Keratinocyte (primary cell): ENCODE results near the gene RTP5. TPM values are rescaled to one million over a fixed set of nuclear protein-coding genes. Genes with fewer than 3 reads are reported as not detected.
"Not testable (repeated sequence)": the region's sequence is repeated elsewhere in the genome, so short reads cannot be mapped to it uniquely, and the experiment has no call there.

Source experiments
- DNase-seq: peaks from one replicate; pipeline ENCODE4 v3.0.0-alpha.2; 2011; ENCODE audit warnings: low read depth, missing footprints, low spot score
- FAIRE-seq: peaks from 2 replicates; lab custom pipeline; 2011; peaks lifted over from hg19 to GRCh38; lab: Jason Lieb, UNC
- H2AFZ ChIP-seq: 2 replicates; pipeline ENCODE4 v1.6.0; 2012; ENCODE audit warnings: low read length, control low read depth, inconsistent platforms; ENCODE audit not compliant: control insufficient read depth
- H3K27ac ChIP-seq: 2 replicates; pipeline ENCODE4 v1.5.1; 2011; ENCODE audit warnings: low read length; ENCODE audit not compliant: control insufficient read depth, insufficient read depth
- H3K27me3 ChIP-seq: 3 replicates; pipeline ENCODE4 v1.6.0; 2011; ENCODE audit warnings: low read length; ENCODE audit not compliant: control insufficient read depth, insufficient read depth; ENCODE audit errors: extremely low read depth
- H3K36me3 ChIP-seq, 2 experiments: 2 replicates in 1 of 2; 3 replicates in 1 of 2; pipeline ENCODE4 v1.5.1; 2011; ENCODE audit warnings: low read length in 2 of 2, mild to moderate bottlenecking in 1 of 2; ENCODE audit not compliant: control insufficient read depth in 2 of 2, insufficient read depth in 2 of 2; ENCODE audit errors: extremely low read depth in 1 of 2
- H3K4me1 ChIP-seq: 3 replicates; pipeline ENCODE4 v1.5.1; 2011; ENCODE audit warnings: low read length; ENCODE audit not compliant: control insufficient read depth, insufficient read depth; ENCODE audit errors: extremely low read depth
- H3K4me2 ChIP-seq: 3 replicates; pipeline ENCODE4 v1.6.0; 2011; ENCODE audit warnings: low read depth, low read length; ENCODE audit not compliant: control insufficient read depth, insufficient read depth; ENCODE audit errors: extremely low read depth
- H3K4me3 ChIP-seq, 3 experiments: fragments of 200-600 bp in 1 of 3; sonication (generic) in 1 of 3; 2 replicates in 2 of 3; 3 replicates in 1 of 3; pipeline ENCODE4 v1.5.1; 2011 to 2016; ENCODE audit warnings: low read length in 3 of 3, mild to moderate bottlenecking in 3 of 3, control low read depth in 2 of 3, inconsistent platforms in 1 of 3, low read depth in 1 of 3, mixed read lengths in 1 of 3, mixed run types in 1 of 3, moderate library complexity in 1 of 3; ENCODE audit not compliant: control insufficient read depth in 2 of 3, insufficient read depth in 2 of 3; ENCODE audit errors: extremely low read depth in 1 of 3
- H3K79me2 ChIP-seq: 2 replicates; pipeline ENCODE4 v1.6.0; 2012; ENCODE audit warnings: low read length; ENCODE audit not compliant: control insufficient read depth, insufficient read depth
- H3K9ac ChIP-seq: 3 replicates; pipeline ENCODE4 v1.6.0; 2011; ENCODE audit warnings: low read length; ENCODE audit not compliant: control insufficient read depth, insufficient read depth; ENCODE audit errors: extremely low read depth
- H3K9me1 ChIP-seq: 3 replicates; pipeline ENCODE4 v1.6.0; 2011; ENCODE audit warnings: low read length; ENCODE audit not compliant: control insufficient read depth, insufficient read depth; ENCODE audit errors: extremely low read depth
- H3K9me3 ChIP-seq: 2 replicates; pipeline ENCODE4 v1.5.1; 2012; ENCODE audit warnings: low read depth, low read length; ENCODE audit not compliant: control insufficient read depth
- H4K20me1 ChIP-seq: 3 replicates; pipeline ENCODE4 v1.6.0; 2011; ENCODE audit warnings: low read length; ENCODE audit not compliant: control insufficient read depth, insufficient read depth; ENCODE audit errors: extremely low read depth
- CTCF ChIP-seq, 3 experiments: IDR thresholded peaks in 1 of 3; conservative IDR thresholded peaks in 1 of 3; optimal IDR thresholded peaks in 1 of 3; 2 replicates in 2 of 3; 3 replicates in 1 of 3; pipeline versions ENCODE3 to v1.5.1; 2011; ENCODE audit warnings: low read length in 3 of 3, mild to moderate bottlenecking in 3 of 3, moderate library complexity in 2 of 3, control low read depth in 1 of 3, inconsistent platforms in 1 of 3; ENCODE audit not compliant: insufficient read depth in 2 of 3; ENCODE audit errors: extremely low read depth in 1 of 3
- EZH2 ChIP-seq: IDR thresholded peaks from one replicate; pipeline ENCODE4 v1.6.1; 2012; ENCODE audit warnings: inconsistent platforms, mild to moderate bottlenecking, low read length, moderate library complexity
- dilution Hi-C: fragments of 300-500 bp; cut with MboI; formaldehyde crosslinking; loops from one replicate; pipeline ENCODE4 v1.7.0; 2020; ENCODE audit warnings: low sequenced_read_pairs; ENCODE audit not compliant: extremely low pct_ligation_motif_present
- polyA plus RNA-seq, 5 experiments: library from polyadenylated mRNA; depleted of rRNA in 3 of 5; stranded (reverse) in 3 of 5; stranded (forward) in 1 of 5; unstranded in 1 of 5; fragments of >200 nt; gene quantifications; 1 replicate in 1 of 5; 2 replicates in 3 of 5; 3 replicates in 1 of 5; pipeline versions ENCODE4 v1.2.1 to v1.2.3, GENCODE V29; 2011 to 2012; ENCODE audit warnings: missing spikeins in 2 of 5, low read depth in 1 of 5, low replicate concordance in 1 of 5

The RTP5 gene
- polyA plus RNA-seq, 1 donor (not counting 4 experiments of a cell fraction or from before 2014, with no cell fraction given): not detected

GRCh38 chr2:241904791-241905710 lies 35.5 kb downstream of the RTP5 start:
- Histone ChIP-seq H3K9me1 (no peaks in the 10 kb centered on the region), H3K27ac (no peak overlapping the region), H3K4me2 (no peak overlapping the region), H4K20me1 (no peaks in the 10 kb centered on the region), H3K36me3 (no peaks in the 10 kb centered on the region), H2AFZ (no peak overlapping the region), H3K4me3 (no peak overlapping the region), H3K27me3 (peaks cover 7% of the 10 kb centered on the region), H3K4me1 (peaks cover 17% of the 10 kb centered on the region), H3K9ac (no peak overlapping the region), H3K79me2 (no peaks in the 10 kb centered on the region), H3K9me3 (no peaks in the 10 kb centered on the region)
- TF ChIP-seq EZH2 (no peak), CTCF (optimal IDR thresholded peaks at IDR 0.05 in 1 of 3, IDR thresholded peaks at IDR 0.05 in 1 of 3, conservative IDR thresholded peaks at IDR 0.05 in 1 of 3; ENCODE audit: extremely low read depth in 1 of 3, insufficient read depth in 2 of 3, low read length in 3 of 3) (no peak)
- FAIRE-seq (no peak), DNase-seq (no peak)
- dilution Hi-C loops: no loop called here

GRCh38 chr2:241905716-241906377 lies 36.3 kb downstream of the RTP5 start:
- Histone ChIP-seq H2AFZ (no peak overlapping the region), H3K4me1 (peaks cover 12% of the 10 kb centered on the region), H3K4me3 (no peak overlapping the region), H3K9ac (no peak overlapping the region), H3K9me3 (no peaks in the 10 kb centered on the region), H3K9me1 (no peaks in the 10 kb centered on the region), H4K20me1 (no peaks in the 10 kb centered on the region), H3K27me3 (peaks cover 7% of the 10 kb centered on the region), H3K27ac (no peak overlapping the region), H3K79me2 (no peaks in the 10 kb centered on the region), H3K36me3 (no peaks in the 10 kb centered on the region), H3K4me2 (no peak overlapping the region)
- no peak for FAIRE-seq
- TF ChIP-seq EZH2 (no peak), CTCF (optimal IDR thresholded peaks at IDR 0.05 in 1 of 3, IDR thresholded peaks at IDR 0.05 in 1 of 3, conservative IDR thresholded peaks at IDR 0.05 in 1 of 3; ENCODE audit: extremely low read depth in 1 of 3, insufficient read depth in 2 of 3, low read length in 3 of 3) (no peak)
- dilution Hi-C loops: no loop called here
- no peak for DNase-seq

GRCh38 chr2:241906378-241906770 lies 36.8 kb downstream of the RTP5 start:
- H3K4me2 ChIP-seq, H3K27ac ChIP-seq, DNase-seq, H3K4me3 ChIP-seq, FAIRE-seq, H3K9ac ChIP-seq, H3K79me2 ChIP-seq, H3K36me3 ChIP-seq, H3K9me1 ChIP-seq, H3K4me1 ChIP-seq, dilution Hi-C loops, H2AFZ ChIP-seq, H3K9me3 ChIP-seq, H4K20me1 ChIP-seq, H3K27me3 ChIP-seq: not testable (repeated sequence)
